Measurements from ENCODE around the gene TSSK6.

Gene TSSK6

GRCh38 chr19:19510432-19510831 lies 4.9 kb downstream of the TSSK6 start:
- Histone ChIP-seq H3K27ac (ENCODE audit: low read length) (no peak overlapping the region), H3K9ac (ENCODE audit: low read length) (no peak overlapping the region), H3K4me1 (ENCODE audit: low read length) (peaks cover 3% of the 10 kb centered on the region; the same call in 1 of the 2 replicates), H3K79me2 (ENCODE audit: low read length) (no peaks in the 10 kb centered on the region; the same call in 1 of the 2 replicates), H3K27me3 (ENCODE audit: low read depth, low read length) (no peaks in the 10 kb centered on the region), H3K4me2 (ENCODE audit: low read length) (no peak overlapping the region), H3K36me3 (replicated peaks; ENCODE audit: low read depth, low read length) (peaks cover 25% of the 10 kb centered on the region), H2AFZ (ENCODE audit: low read depth, low read length) (no peak overlapping the region), H4K20me1 (ENCODE audit: insufficient read depth, low read length) (no peaks in the 10 kb centered on the region), H3K4me3 (ENCODE audit: low read length) (no peak overlapping the region), H3K9me3 (ENCODE audit: insufficient read depth, low read length) (no peaks in the 10 kb centered on the region)
- TF ChIP-seq EZH2phosphoT487 (IDR thresholded peaks at IDR 0.05; ENCODE audit: low read depth), result no peak
- TF ChIP-seq, protein P1, sequence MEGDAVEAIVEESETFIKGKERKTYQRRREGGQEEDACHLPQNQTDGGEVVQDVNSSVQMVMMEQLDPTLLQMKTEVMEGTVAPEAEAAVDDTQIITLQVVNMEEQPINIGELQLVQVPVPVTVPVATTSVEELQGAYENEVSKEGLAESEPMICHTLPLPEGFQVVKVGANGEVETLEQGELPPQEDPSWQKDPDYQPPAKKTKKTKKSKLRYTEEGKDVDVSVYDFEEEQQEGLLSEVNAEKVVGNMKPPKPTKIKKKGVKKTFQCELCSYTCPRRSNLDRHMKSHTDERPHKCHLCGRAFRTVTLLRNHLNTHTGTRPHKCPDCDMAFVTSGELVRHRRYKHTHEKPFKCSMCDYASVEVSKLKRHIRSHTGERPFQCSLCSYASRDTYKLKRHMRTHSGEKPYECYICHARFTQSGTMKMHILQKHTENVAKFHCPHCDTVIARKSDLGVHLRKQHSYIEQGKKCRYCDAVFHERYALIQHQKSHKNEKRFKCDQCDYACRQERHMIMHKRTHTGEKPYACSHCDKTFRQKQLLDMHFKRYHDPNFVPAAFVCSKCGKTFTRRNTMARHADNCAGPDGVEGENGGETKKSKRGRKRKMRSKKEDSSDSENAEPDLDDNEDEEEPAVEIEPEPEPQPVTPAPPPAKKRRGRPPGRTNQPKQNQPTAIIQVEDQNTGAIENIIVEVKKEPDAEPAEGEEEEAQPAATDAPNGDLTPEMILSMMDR (IDR thresholded peaks at IDR 0.05; ENCODE audit: low read depth, low read length), result no peak

DNA sequence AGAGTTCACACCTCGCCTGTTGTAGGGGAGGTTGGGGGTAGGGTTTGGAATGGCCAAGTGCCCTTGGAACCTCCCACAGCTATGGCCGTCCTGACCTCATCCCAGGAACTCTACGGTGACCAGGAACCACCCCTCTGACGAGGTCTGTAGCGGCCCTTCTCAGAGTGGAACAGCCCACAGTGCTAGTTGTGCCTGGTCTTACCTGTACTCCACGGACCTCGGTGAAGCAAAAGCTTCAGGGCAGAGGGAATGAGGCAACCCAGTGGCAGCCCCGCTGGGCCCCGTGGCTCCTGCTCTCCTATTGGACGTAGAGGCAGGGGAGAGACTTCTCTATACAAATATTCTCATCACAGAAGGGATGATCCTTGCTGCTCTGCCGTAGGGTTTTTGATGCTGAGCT lies 7.1 kb downstream of the TSSK6 start:
- no peak overlapping the region for H3K4me3 ChIP-seq (ENCODE audit: low read length)
- H3K4me2 ChIP-seq (ENCODE audit: low read length), result no peak overlapping the region
- H3K36me3 ChIP-seq (replicated peaks; ENCODE audit: low read depth, low read length), result peaks cover 24% of the 10 kb centered on the region
- no peak overlapping the region for H3K9ac ChIP-seq (ENCODE audit: low read length)
- H2AFZ ChIP-seq (ENCODE audit: low read depth, low read length), result no peak overlapping the region
- H3K27me3 ChIP-seq (ENCODE audit: low read depth, low read length), result no peaks in the 10 kb centered on the region
- H3K4me1 ChIP-seq (ENCODE audit: low read length), result no peaks in the 10 kb centered on the region
- no peak for TF ChIP-seq EZH2phosphoT487 (IDR thresholded peaks at IDR 0.05; ENCODE audit: low read depth)
- TF ChIP-seq, protein P1 (IDR thresholded peaks at IDR 0.05; ENCODE audit: low read depth, low read length), result no peak
- H3K79me2 ChIP-seq (ENCODE audit: low read length), result no peaks in the 10 kb centered on the region
- no peaks in the 10 kb centered on the region for H4K20me1 ChIP-seq (ENCODE audit: insufficient read depth, low read length)
- H3K27ac ChIP-seq (ENCODE audit: low read length), result no peak overlapping the region
- H3K9me3 ChIP-seq (ENCODE audit: insufficient read depth, low read length), result no peaks in the 10 kb centered on the region

DNA sequence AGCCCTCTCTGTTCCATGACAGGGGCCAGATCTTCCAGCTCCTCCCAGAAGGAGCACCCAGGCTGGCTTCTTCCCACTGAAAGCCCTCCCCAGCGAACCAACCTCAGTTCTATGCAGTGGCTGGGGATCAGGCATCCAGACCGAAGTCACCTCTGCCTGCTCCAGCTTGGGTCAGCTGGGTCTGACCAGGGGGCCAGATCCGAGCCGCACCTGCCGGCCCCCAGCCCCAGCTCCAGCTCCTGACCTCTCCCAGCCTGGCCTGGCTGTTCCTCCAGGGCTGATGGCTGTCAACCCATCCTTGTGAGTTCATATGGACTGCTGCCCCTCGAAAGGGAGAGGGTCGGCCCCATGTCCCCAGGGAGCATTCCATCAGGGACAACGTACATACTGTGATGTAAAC lies 8.0 kb downstream of the TSSK6 start:
- Histone ChIP-seq H3K4me2 (ENCODE audit: low read length) (no peak overlapping the region), H3K9ac (ENCODE audit: low read length) (no peak overlapping the region), H3K9me3 (ENCODE audit: insufficient read depth, low read length) (no peaks in the 10 kb centered on the region), H3K27me3 (ENCODE audit: low read depth, low read length) (no peaks in the 10 kb centered on the region), H3K4me3 (ENCODE audit: low read length) (no peak overlapping the region), H3K36me3 (replicated peaks; ENCODE audit: low read depth, low read length) (peaks cover 27% of the 10 kb centered on the region), H3K79me2 (ENCODE audit: low read length) (no peaks in the 10 kb centered on the region), H3K4me1 (ENCODE audit: low read length) (no peaks in the 10 kb centered on the region), H4K20me1 (ENCODE audit: insufficient read depth, low read length) (no peaks in the 10 kb centered on the region), H3K27ac (ENCODE audit: low read length) (no peak overlapping the region), H2AFZ (ENCODE audit: low read depth, low read length) (no peak overlapping the region)
- TF ChIP-seq, protein P1 (IDR thresholded peaks at IDR 0.05; ENCODE audit: low read depth, low read length), result no peak
- no peak for TF ChIP-seq EZH2phosphoT487 (IDR thresholded peaks at IDR 0.05; ENCODE audit: low read depth)

DNA sequence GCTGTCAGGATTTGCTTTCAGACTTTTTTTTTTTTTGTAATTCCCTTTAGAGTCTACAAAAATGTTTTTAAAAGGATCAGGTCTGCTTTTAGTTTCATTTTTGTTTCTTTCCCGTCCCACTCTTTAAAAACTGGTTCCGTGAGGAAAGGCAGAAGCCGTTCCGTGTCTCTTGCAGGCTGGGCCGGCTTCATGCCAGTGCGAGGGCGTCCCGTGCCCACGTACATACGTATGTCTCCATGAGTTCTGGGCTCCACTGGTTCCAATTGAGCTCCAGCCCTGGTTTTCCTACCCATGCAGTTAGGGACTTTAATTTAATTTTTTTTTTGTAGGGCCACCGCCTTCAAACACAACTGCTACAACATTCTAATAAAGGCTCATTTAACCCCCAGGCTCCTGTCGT lies 8.8 kb downstream of the TSSK6 start:
- Histone ChIP-seq H3K9ac (ENCODE audit: low read length) (no peak overlapping the region), H3K36me3 (replicated peaks; ENCODE audit: low read depth, low read length) (peaks cover 33% of the 10 kb centered on the region), H3K27me3 (ENCODE audit: low read depth, low read length) (no peaks in the 10 kb centered on the region)

More for the DNA sequence above, 8.8 kb downstream of the TSSK6 start:
- Histone ChIP-seq H3K79me2 (ENCODE audit: low read length) (no peaks in the 10 kb centered on the region), H3K4me3 (ENCODE audit: low read length) (no peak overlapping the region), H4K20me1 (ENCODE audit: insufficient read depth, low read length) (no peaks in the 10 kb centered on the region), H2AFZ (ENCODE audit: low read depth, low read length) (no peak overlapping the region), H3K27ac (ENCODE audit: low read length) (no peak overlapping the region), H3K9me3 (ENCODE audit: insufficient read depth, low read length) (no peaks in the 10 kb centered on the region), H3K4me2 (ENCODE audit: low read length) (no peak overlapping the region), H3K4me1 (ENCODE audit: low read length) (no peaks in the 10 kb centered on the region)
- TF ChIP-seq EZH2phosphoT487 (IDR thresholded peaks at IDR 0.05; ENCODE audit: low read depth), result no peak
- TF ChIP-seq, protein P1 (IDR thresholded peaks at IDR 0.05; ENCODE audit: low read depth, low read length), result no peak
